Naive thymus-derived CD4-positive, alpha-beta T cell (primary cell): Measurements from ENCODE around the gene RBBP5. TPM values are rescaled to one million over a fixed set of nuclear protein-coding genes. Genes with fewer than 3 reads are reported as not detected.

Experiments
- ATAC-seq: fragments of 150-1000 bp; cut with Tn5 transposase; 2 replicates; pipeline ENCODE4 v1.10.0; 2021; ENCODE audit warnings: mild to moderate bottlenecking, moderate library complexity
- CTCF ChIA-PET: fragments of 350-600 bp; sonication (Branson Sonifier 250); formaldehyde crosslinking; loops from one replicate; lab custom pipeline; 2021; ENCODE audit warnings: antibody characterized with exemption; lab: Charles Lee
- POLR2A ChIA-PET: fragments of 350-600 bp; sonication (Branson Sonifier 250); formaldehyde crosslinking; loops from one replicate; lab custom pipeline; 2021; ENCODE audit warnings: antibody characterized with exemption, inconsistent platforms; lab: Charles Lee
- DNase-seq, 9 donors: peaks; one replicate each; pipeline versions ENCODE4 v3.0.0 to v3.0.0-alpha.2; 2020 to 2022; ENCODE audit warnings: mixed read lengths in 1 of 9
- H3K27ac ChIP-seq: one replicate; pipeline ENCODE4 v1.7.0; 2013; ENCODE audit warnings: mild to moderate bottlenecking, low read depth, low read length, moderate library complexity
- H3K27me3 ChIP-seq, 2 donors: one replicate each; pipeline ENCODE4 v1.7.0; 2013; ENCODE audit warnings: low read length in 2 of 2, mild to moderate bottlenecking in 2 of 2, moderate library complexity in 2 of 2; ENCODE audit not compliant: control insufficient read depth in 2 of 2, insufficient read depth in 2 of 2
- H3K36me3 ChIP-seq, 3 experiments: 1 replicate in 2 of 3; 2 replicates in 1 of 3; pipeline ENCODE4 v1.7.0; 2013; ENCODE audit warnings: low read length in 3 of 3, mild to moderate bottlenecking in 3 of 3, moderate library complexity in 1 of 3; ENCODE audit not compliant: insufficient read depth in 3 of 3, control insufficient read depth in 2 of 3
- H3K4me1 ChIP-seq, 2 donors: one replicate each; pipeline ENCODE4 v1.7.0; 2013; ENCODE audit warnings: low read length in 2 of 2, mild to moderate bottlenecking in 2 of 2, moderate library complexity in 1 of 2; ENCODE audit not compliant: control insufficient read depth in 2 of 2, insufficient read depth in 2 of 2
- H3K4me3 ChIP-seq: 2 replicates; pipeline ENCODE4 v1.7.0; 2013; ENCODE audit warnings: mild to moderate bottlenecking, low read length
- H3K9me3 ChIP-seq, 3 experiments: 1 replicate in 2 of 3; 2 replicates in 1 of 3; pipeline ENCODE4 v1.7.0; 2013; ENCODE audit warnings: low read length in 3 of 3; ENCODE audit not compliant: control insufficient read depth in 2 of 3
- H3K27ac Mint-ChIP-seq, 9 donors: one replicate each; pipeline ENCODE4 v1.8.0; 2020 to 2022; ENCODE audit warnings: mixed read lengths in 9 of 9, mild to moderate bottlenecking in 8 of 9, moderate library complexity in 5 of 9, inconsistent platforms in 2 of 9
- H3K27me3 Mint-ChIP-seq, 5 donors: one replicate each; pipeline ENCODE4 v1.8.0; 2021 to 2022; ENCODE audit warnings: mixed read lengths in 5 of 5, mild to moderate bottlenecking in 1 of 5
- H3K36me3 Mint-ChIP-seq, 5 donors: one replicate each; pipeline ENCODE4 v1.8.0; 2020 to 2022; ENCODE audit warnings: mixed read lengths in 5 of 5, mild to moderate bottlenecking in 3 of 5, inconsistent platforms in 1 of 5
- H3K4me1 Mint-ChIP-seq, 7 donors: one replicate each; pipeline ENCODE4 v1.8.0; 2020 to 2022; ENCODE audit warnings: mixed read lengths in 7 of 7, mild to moderate bottlenecking in 3 of 7, inconsistent platforms in 1 of 7
- H3K4me3 Mint-ChIP-seq, 10 donors: one replicate each; pipeline ENCODE4 v1.8.0; 2020 to 2022; ENCODE audit warnings: mild to moderate bottlenecking in 10 of 10, mixed read lengths in 10 of 10, moderate library complexity in 6 of 10, inconsistent platforms in 2 of 10
- H3K9me3 Mint-ChIP-seq, 11 donors: one replicate each; pipeline ENCODE4 v1.8.0; 2020 to 2022; ENCODE audit warnings: mixed read lengths in 11 of 11, mild to moderate bottlenecking in 4 of 11, inconsistent platforms in 1 of 11, moderate library complexity in 1 of 11
- intact Hi-C, 2 donors: fragments of 100-400 bp; cut with micrococcal nuclease; formaldehyde crosslinking; loops; one replicate each; pipeline ENCODE4 v1.15.1; 2023
- polyA plus RNA-seq, 2 donors: library from polyadenylated mRNA; unstranded; fragments of 300-500 nt; fragmentation: Illumina TruSeq; gene quantifications; one replicate each; pipeline ENCODE4 v1.2.3, GENCODE V29; 2021
- total RNA-seq, 6 experiments: library from RNA in 5 of 6; stranded (reverse) in 5 of 6; gene quantifications; 1 replicate in 5 of 6; 2 replicates in 1 of 6; pipeline ENCODE4 v1.2.3 and lab custom pipeline; 2021 to 2026

Gene RBBP5
- total and polyA plus RNA-seq, 7 experiments from 2014 or later = 11.0 to 31.5 (median 21.1) TPM

DNA sequence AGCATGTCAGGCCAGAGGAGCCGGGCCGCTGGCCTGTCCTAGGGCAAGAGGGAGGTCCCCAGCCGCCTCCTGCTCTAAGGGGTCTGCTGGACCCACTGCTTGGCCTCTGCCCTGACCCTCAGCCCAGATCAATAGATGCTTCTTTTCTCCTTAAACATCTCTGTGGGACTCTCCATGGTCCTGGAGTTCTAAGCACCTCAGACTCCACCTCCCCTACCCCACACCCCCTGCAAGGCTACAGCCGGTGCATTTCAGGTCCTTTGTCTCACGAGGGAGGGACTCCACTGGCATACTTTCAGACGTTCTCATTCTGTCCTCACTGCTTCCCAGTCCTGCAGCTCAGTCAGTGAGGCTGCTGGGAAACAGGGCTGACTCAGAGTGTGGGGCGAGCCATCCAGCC is 67.8 kb downstream of the RBBP5 start:
- no peaks in the 10 kb centered on the region for H3K4me1 Mint-ChIP-seq
- CTCF ChIA-PET = no interaction called here
- no peak for DNase-seq

GRCh38 chr1:205053296-205053695 is 68.5 kb downstream of the RBBP5 start:
- Mint-ChIP-seq H3K27me3 (peaks cover 0 to 8% (median 0%) of the 10 kb centered on the region in 5 donors), H3K9me3 (no peaks in the 10 kb centered on the region), H3K4me3 (no peak overlapping the region), H3K36me3 (no peaks in the 10 kb centered on the region), H3K4me1 (no peaks in the 10 kb centered on the region), H3K27ac (no peak overlapping the region)
- no peaks in the 10 kb centered on the region for H3K36me3 ChIP-seq
- ATAC-seq (no peak), DNase-seq (no peak)
- ChIA-PET CTCF (no interaction called here), POLR2A (no interaction called here)
- intact Hi-C loops = no loop called here
- no peak overlapping the region for H3K27ac ChIP-seq
- H3K27me3 ChIP-seq = no peaks in the 10 kb centered on the region
- H3K4me3 ChIP-seq = no peak overlapping the region
- no peaks in the 10 kb centered on the region for H3K4me1 ChIP-seq
- H3K9me3 ChIP-seq = no peaks in the 10 kb centered on the region

More for the DNA sequence above, 67.8 kb downstream of the RBBP5 start:
- H3K27ac ChIP-seq = no peak overlapping the region
- POLR2A ChIA-PET = no interaction called here
- peak overlapping the region in 1 of 9 donors; percentile 21 for H3K27ac Mint-ChIP-seq
- no peaks in the 10 kb centered on the region for H3K27me3 ChIP-seq
- H3K4me3 ChIP-seq = no peak overlapping the region
- H3K4me3 Mint-ChIP-seq = no peak overlapping the region
- H3K9me3 ChIP-seq = no peaks in the 10 kb centered on the region
- no peaks in the 10 kb centered on the region for H3K9me3 Mint-ChIP-seq
- no peak for ATAC-seq
- no peaks in the 10 kb centered on the region for H3K36me3 Mint-ChIP-seq
- no peaks in the 10 kb centered on the region for H3K36me3 ChIP-seq
- H3K27me3 Mint-ChIP-seq = peaks cover 0 to 5% (median 0%) of the 10 kb centered on the region in 5 donors
- no peaks in the 10 kb centered on the region for H3K4me1 ChIP-seq
- intact Hi-C loops = no loop called here

DNA sequence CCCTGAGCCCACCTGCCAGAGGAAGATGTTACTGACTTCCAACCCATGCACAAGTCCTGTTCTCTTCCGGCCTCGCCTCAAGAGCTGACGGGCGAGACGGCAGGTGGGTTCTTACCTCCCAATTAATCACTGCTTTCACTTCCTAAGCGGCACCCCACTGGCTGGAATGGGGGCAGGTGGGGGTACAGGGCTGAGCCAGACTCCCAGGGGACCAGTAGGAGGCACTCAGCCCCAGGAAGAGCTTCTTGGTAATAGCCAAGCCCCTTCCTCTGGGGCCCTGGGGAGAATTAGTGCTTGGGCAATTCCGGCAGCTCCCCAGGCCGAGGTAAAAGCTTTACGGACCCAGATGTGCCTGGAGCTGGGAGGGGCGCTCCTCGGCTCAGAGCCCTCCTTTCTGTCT is 69.1 kb downstream of the RBBP5 start:
- H3K36me3 Mint-ChIP-seq = no peaks in the 10 kb centered on the region
- no peaks in the 10 kb centered on the region for H3K4me1 Mint-ChIP-seq
- ATAC-seq = no peak
- intact Hi-C loops = no loop called here
- Histone ChIP-seq H3K9me3 (no peaks in the 10 kb centered on the region), H3K4me1 (no peaks in the 10 kb centered on the region), H3K36me3 (no peaks in the 10 kb centered on the region), H3K27me3 (no peaks in the 10 kb centered on the region), H3K27ac (no peak overlapping the region), H3K4me3 (no peak overlapping the region)
- ChIA-PET CTCF (interaction anchor here (0.5 kb wide), 1 partner anchor 24 kb away, joined by 3 read pairs; no protein-coding TSS in a partner anchor), POLR2A (no interaction called here)
- no peak overlapping the region for H3K27ac Mint-ChIP-seq
- peaks cover 0 to 9% (median 1%) of the 10 kb centered on the region in 5 donors for H3K27me3 Mint-ChIP-seq
- no peak overlapping the region for H3K4me3 Mint-ChIP-seq
- DNase-seq = no peak
- no peaks in the 10 kb centered on the region for H3K9me3 Mint-ChIP-seq

DNA sequence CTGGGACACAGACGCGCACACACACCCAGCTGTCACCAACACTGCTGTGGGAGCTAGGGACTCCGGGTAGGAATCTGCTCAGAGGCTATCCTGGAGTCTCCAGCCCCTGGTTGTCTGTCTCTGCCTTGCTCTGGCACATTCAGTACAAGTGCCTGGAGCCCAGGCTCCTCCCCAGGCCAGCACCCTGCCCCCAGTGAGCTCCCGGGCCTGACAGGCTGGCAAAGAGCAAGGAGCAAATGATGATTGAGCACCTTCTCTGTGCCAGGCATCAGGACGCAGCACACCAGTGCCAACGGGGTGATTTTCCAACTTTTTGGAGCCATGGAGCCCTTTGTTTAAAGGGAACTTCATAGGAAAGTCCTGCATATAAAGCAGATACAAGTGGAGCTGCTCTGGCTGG is 72.3 kb downstream of the RBBP5 start:
- ChIA-PET CTCF (no interaction called here), POLR2A (no interaction called here)

DNA sequence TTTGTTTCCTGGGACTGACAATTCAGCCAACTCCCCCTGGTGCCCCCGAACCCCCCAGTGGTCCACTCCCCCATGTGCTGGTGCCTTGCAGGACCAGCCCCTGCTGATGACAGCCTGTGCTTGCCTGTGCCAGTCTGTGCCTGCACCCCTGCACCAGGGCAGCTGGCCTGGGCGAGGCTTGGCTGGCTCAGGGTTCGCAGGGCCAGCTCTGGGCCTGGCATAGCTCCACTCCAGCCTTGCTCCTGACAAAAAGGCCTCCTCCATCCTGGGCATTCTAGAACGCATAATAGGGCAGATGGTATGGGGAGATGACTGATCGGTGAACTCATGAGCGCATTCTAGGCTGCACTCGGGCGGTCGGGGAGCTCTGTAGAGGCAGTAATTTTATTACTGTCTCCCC is 73.4 kb downstream of the RBBP5 start:
- no peak for ATAC-seq
- no peaks in the 10 kb centered on the region for H3K4me1 Mint-ChIP-seq

More for the DNA sequence above, 72.3 kb downstream of the RBBP5 start:
- no peaks in the 10 kb centered on the region for H3K36me3 Mint-ChIP-seq
- Histone ChIP-seq H3K36me3 (no peaks in the 10 kb centered on the region), H3K4me3 (no peak overlapping the region), H3K4me1 (no peaks in the 10 kb centered on the region), H3K9me3 (no peaks in the 10 kb centered on the region), H3K27me3 (no peaks in the 10 kb centered on the region), H3K27ac (no peak overlapping the region)
- no peak overlapping the region for H3K27ac Mint-ChIP-seq
- H3K9me3 Mint-ChIP-seq = no peaks in the 10 kb centered on the region
- intact Hi-C loops = no loop called here
- peaks cover 17 to 36% (median 23%) of the 10 kb centered on the region in 5 donors for H3K27me3 Mint-ChIP-seq
- no peaks in the 10 kb centered on the region for H3K4me1 Mint-ChIP-seq
- ATAC-seq (no peak), DNase-seq (no peak)
- H3K4me3 Mint-ChIP-seq = no peak overlapping the region

GRCh38 chr1:205047764-205048231 is 74.0 kb downstream of the RBBP5 start:
- Mint-ChIP-seq H3K9me3 (no peaks in the 10 kb centered on the region), H3K27me3 (peaks cover 17 to 43% (median 32%) of the 10 kb centered on the region in 5 donors), H3K27ac (no peak overlapping the region), H3K36me3 (no peaks in the 10 kb centered on the region), H3K4me3 (no peak overlapping the region), H3K4me1 (no peaks in the 10 kb centered on the region)
- ChIA-PET CTCF (interaction anchor here (0.6 kb wide), 1 partner anchor 17 kb away, joined by 3 read pairs; no protein-coding TSS in a partner anchor), POLR2A (no interaction called here)
- intact Hi-C loops = no loop called here
- no peaks in the 10 kb centered on the region for H3K27me3 ChIP-seq
- ATAC-seq (no peak), DNase-seq (no peak)
- no peaks in the 10 kb centered on the region for H3K9me3 ChIP-seq
- no peak overlapping the region for H3K4me3 ChIP-seq
- H3K27ac ChIP-seq = no peak overlapping the region
- no peaks in the 10 kb centered on the region for H3K4me1 ChIP-seq
- no peaks in the 10 kb centered on the region for H3K36me3 ChIP-seq

More for the DNA sequence above, 73.4 kb downstream of the RBBP5 start:
- Histone ChIP-seq H3K27ac (no peak overlapping the region), H3K9me3 (no peaks in the 10 kb centered on the region), H3K4me3 (no peak overlapping the region), H3K4me1 (no peaks in the 10 kb centered on the region), H3K27me3 (no peaks in the 10 kb centered on the region), H3K36me3 (no peaks in the 10 kb centered on the region)
- H3K4me3 Mint-ChIP-seq = no peak overlapping the region
- intact Hi-C loops = no loop called here
- H3K27ac Mint-ChIP-seq = no peak overlapping the region
- H3K9me3 Mint-ChIP-seq = no peaks in the 10 kb centered on the region
- H3K27me3 Mint-ChIP-seq = peaks cover 17 to 45% (median 32%) of the 10 kb centered on the region in 5 donors
- no peak for DNase-seq
- ChIA-PET CTCF (interaction anchor here (0.6 kb wide), 1 partner anchor 17 kb away, joined by 3 read pairs; no protein-coding TSS in a partner anchor), POLR2A (no interaction called here)
- H3K36me3 Mint-ChIP-seq = no peaks in the 10 kb centered on the region

GRCh38 chr1:205046870-205047269 is 74.9 kb downstream of the RBBP5 start:
- POLR2A ChIA-PET = no interaction called here
- no peaks in the 10 kb centered on the region for H3K9me3 ChIP-seq
- ATAC-seq = no peak
- H3K27ac ChIP-seq = no peak overlapping the region
- H3K4me3 ChIP-seq = no peak overlapping the region
- no peak for DNase-seq
- no peaks in the 10 kb centered on the region for H3K4me1 ChIP-seq
- intact Hi-C loops = no loop called here
- H3K27me3 ChIP-seq = no peaks in the 10 kb centered on the region
- Mint-ChIP-seq H3K4me3 (no peak overlapping the region), H3K9me3 (no peaks in the 10 kb centered on the region), H3K27me3 (peaks cover 23 to 52% (median 42%) of the 10 kb centered on the region in 5 donors), H3K27ac (no peak overlapping the region), H3K4me1 (no peaks in the 10 kb centered on the region), H3K36me3 (no peaks in the 10 kb centered on the region)
- H3K36me3 ChIP-seq = no peaks in the 10 kb centered on the region
- CTCF ChIA-PET = interaction anchor here (0.7 kb wide), 1 partner anchor 17 kb away, joined by 3 read pairs; no protein-coding TSS in a partner anchor
